Peyer's patch (tissue), 4 donors: ENCODE measurements around the gene OSBPL6.

Experiments
- CTCF ChIP-seq, 6 experiments: fragments of 450-650 bp in 4 of 6; fragments of 200-600 bp in 2 of 6; sonication (generic) in 1 of 6; IDR thresholded peaks; one replicate each; pipeline ENCODE4 v1.5.1; 2017 to 2019; ENCODE audit warnings: antibody characterized with exemption in 6 of 6, mild to moderate bottlenecking in 3 of 6, moderate library complexity in 1 of 6
- POLR2A ChIP-seq, 2 donors: fragments of 450-650 bp; IDR thresholded peaks; one replicate each; pipeline ENCODE4 v1.5.1; 2017; ENCODE audit warnings: antibody characterized with exemption in 2 of 2, mild to moderate bottlenecking in 2 of 2, moderate library complexity in 2 of 2

GRCh38 chr2:178359192-178359912 lies 165.0 kb downstream of the OSBPL6 start:
- TF ChIP-seq POLR2A (IDR thresholded peaks at IDR 0.05), result no peak
- TF ChIP-seq CTCF (IDR thresholded peaks at IDR 0.05), result no peak
